NCI-H1694 treated with DMSO at 0.1 percent for 48 hours (cell line): Measurements from ENCODE around the gene FYB2.
A peak's percentile ranks its signal among the peaks of the same experiment; 100 is the strongest.

Source experiments
- DNase-seq: peaks from one replicate; lab custom pipeline; 2025; lab: John Stamatoyannopoulos, UW

FYB2 gene

DNA sequence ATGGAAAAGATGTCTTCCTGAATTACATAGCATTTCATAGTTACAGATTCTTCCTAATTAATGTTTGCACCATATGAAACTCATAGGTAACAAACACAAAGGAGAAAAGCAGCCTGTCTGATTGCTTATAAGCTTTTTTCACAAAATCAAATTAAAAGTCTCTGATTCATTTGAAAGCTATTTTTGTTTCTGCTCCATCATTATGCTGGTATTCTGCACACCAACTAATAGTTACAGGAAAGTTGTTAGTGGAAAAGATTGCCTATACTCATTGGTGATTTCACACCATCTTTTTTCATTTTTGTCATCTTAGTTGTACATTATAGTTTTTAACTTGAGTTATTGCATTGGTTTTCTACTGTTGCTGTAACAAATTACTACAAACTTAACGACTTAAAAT lies 104.0 kb downstream of the FYB2 start:
- no peak for DNase-seq

DNA sequence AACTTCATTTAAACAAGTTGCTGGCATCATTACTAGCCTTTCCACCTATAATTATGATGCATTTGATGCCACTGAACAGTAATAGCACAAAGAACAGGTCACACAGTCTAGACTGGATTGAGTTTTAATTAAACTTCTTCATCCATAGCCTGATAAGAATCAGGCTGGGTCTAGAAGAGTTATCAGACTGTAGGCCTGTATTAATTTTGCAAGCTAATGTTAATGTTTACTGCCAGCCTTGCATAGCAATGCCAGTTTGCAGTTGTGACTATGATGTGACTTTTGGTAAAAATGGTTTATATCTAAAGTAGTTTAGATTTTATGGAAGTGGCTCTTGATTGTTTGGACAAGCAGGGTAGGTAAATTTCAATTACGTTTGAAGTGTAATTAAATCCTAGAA lies 106.1 kb downstream of the FYB2 start:
- DNase-seq: no peak

GRCh38 chr1:56712150-56712549 lies 107.1 kb downstream of the FYB2 start:
- no peak for DNase-seq

GRCh38 chr1:56710646-56711045 lies 108.6 kb downstream of the FYB2 start:
- DNase-seq: no peak

- no peak for DNase-seq
These were observed 109.2 kb downstream of the FYB2 start for GRCh38 chr1:56709995-56710394.

GRCh38 chr1:56709269-56709880 lies 109.8 kb downstream of the FYB2 start:
- DNase-seq: peak; percentile 70

- DNase-seq: no peak
These were observed 111.8 kb downstream of the FYB2 start for GRCh38 chr1:56707379-56707778.

DNA sequence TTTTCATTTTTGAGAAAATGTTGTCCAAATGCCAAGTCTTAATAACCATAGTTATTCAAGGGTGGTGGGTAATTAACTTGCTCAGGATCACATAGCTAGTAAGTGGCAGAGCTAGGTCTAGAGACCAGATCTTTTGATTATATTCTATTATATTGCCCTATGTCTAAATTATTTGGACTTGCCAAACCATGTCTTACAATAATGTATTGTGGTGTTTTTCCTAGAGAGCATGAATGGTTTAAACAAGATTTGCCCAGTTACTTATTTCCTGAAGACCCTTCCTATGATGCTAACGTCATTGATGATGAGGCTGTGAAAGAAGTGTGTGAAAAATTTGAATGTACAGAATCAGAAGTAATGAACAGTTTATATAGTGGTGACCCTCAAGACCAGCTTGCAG lies 115.5 kb downstream of the FYB2 start:
- DNase-seq: no peak

DNA sequence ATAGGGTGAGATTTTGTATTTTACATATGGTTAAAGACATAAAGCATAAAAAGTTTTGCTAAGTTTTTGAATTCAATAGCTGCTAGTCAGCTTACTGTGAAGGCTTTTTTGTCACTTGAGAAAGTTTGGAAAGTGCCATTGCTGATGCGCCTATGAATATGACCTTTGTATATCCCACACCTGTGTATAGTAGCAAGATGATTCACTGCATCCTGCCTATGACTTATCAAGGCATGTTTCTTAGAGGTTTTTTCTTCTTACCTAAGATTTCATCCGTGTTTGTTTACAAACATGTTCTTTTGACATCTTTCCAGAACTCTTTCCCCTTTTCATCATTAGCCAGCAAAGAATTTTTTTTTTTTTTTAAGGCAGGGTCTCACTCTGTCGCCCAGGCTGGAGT lies 122.5 kb downstream of the FYB2 start:
- DNase-seq: no peak

DNA sequence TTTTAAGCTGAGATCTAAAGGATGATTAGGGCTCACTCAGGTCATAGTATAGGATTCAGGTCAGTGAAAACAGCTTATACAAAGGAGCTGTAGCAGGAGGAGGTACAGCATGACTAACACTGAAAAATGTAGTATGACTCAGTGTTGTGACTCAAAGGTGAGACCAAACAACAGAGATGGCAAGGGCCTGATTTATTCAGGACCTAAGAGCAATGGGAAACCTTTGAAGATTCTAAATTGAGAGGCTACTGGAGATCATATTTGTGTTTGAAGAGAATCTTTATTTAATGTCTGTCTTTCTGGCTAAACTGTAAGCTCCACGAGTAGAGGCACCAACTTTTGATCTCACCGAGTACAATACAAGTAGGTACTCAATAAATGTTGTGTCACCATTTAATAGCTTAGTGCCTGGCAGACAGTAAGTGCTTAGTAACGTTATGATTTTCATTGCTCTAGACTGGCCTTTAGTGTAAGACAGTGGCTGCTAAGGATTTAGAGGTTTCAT lies 130.6 kb downstream of the FYB2 start:
- DNase-seq: no peak

DNA sequence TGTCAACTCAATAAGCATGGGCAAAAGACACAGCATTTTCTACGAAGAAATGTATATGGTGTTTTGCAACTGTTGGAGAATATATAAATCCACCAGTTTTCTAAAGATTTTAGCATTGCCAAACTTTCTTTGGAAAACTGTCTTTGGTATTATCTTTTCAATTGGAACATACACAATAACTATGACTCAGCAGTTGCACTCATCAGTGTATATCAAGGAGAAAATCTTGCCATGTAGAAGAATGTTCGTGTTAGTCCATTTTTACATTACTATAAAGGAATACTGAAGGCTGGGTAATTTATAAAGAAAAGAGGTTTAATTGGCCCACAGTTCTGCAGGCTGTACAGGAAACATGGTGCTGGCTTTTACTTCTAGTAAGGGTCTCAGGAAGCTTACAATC lies 133.0 kb downstream of the FYB2 start:
- DNase-seq: no peak

DNA sequence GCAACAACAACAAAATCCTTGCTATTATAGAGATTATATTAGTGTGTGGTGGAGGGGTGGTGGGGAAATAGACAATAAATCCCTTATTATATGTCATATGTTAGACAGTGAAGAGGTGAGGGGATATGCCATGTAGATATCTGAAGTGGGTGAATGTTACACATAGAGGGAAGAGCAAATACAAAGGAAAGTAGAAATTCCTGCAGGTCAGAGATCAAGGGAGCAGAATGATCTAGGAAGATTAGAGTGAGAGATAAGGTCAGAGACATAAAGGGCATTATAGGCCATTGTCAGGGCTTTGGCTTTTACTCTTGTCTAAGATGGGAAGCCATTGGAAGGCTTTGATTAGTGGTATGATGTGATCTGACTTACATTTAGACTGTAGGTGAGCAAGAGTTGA lies 135.6 kb downstream of the FYB2 start:
- DNase-seq: no peak

GRCh38 chr1:56676571-56677035 lies 142.6 kb downstream of the FYB2 start:
- no peak for DNase-seq

GRCh38 chr1:56675763-56676162 lies 143.4 kb downstream of the FYB2 start:
- no peak for DNase-seq

GRCh38 chr1:56672579-56672978 lies 146.6 kb downstream of the FYB2 start:
- no peak for DNase-seq

DNA sequence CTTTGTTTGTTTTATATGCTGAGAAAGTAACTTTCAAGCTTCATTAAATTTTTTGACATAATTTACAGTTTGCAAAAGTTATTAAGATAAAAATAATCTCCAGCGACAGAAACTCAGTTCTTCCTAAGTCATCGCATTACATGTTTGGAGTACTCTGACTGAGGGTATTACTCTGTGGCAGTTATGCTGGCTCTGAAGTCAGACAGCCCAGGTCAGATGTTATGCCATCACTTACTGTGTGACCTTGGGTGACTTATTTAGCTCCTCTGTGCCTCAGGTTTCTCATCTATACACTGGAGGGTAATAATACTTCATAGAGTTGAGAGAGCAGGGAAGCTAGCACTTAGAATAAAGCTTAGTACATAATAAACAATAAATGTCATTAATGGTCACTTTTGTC lies 147.7 kb downstream of the FYB2 start:
- DNase-seq: no peak

DNA sequence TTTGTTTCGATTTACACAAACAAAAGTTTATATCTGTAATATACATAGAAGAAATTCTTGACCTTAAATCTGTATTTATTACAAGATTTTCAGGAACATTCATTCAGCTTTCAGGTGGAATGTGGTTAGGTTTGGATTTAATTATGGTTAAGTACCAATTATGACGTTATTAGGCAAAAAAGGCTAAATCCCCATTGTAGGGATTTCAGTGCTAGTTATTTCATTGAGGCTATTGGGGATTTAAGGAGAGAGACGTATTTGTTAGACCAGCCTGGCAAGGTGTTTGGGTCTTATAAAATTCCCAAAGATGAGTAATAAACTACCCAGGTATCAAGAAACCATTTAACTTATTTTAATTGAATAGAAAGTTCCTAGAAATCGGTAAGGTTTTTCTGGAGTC lies 148.1 kb downstream of the FYB2 start:
- no peak for DNase-seq

DNA sequence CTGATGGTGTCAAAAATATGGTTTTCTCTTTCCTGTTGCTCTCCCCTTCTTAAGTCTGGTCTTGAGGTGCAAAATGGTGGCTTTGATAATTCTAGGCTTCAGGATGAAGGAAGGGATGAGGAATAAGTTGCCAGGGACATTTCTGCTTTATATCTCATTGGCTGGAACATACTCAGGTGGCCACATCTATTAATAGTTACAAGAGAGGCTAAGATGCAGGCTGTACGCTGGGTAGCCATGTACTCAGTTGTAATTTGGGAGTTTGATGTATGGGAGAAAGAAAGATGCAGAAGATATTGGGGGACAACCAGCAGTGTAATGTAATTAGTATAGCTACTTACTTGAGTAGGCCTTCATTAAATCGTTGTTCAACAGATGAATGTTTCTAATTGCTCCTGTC lies 148.9 kb downstream of the FYB2 start:
- no peak for DNase-seq
